Esophagus squamous epithelium (tissue), 4 donors: Measurements from ENCODE around the gene GPR149.

Source experiments
- CTCF ChIP-seq, 6 experiments: fragments of 450-650 bp in 4 of 6; fragments of 200-600 bp in 2 of 6; sonication (generic) in 2 of 6; IDR thresholded peaks; one replicate each; pipeline ENCODE4 v1.5.1; 2016 to 2019; ENCODE audit warnings: antibody characterized with exemption in 6 of 6, mild to moderate bottlenecking in 4 of 6, moderate library complexity in 4 of 6
- POLR2A ChIP-seq, 4 donors: fragments of 450-650 bp; IDR thresholded peaks; one replicate each; pipeline ENCODE4 v1.6.1; 2017; ENCODE audit warnings: antibody characterized with exemption in 4 of 4, mild to moderate bottlenecking in 4 of 4, moderate library complexity in 3 of 4

- TF ChIP-seq CTCF (IDR thresholded peaks at IDR 0.05) (no peak), POLR2A (IDR thresholded peaks at IDR 0.05) (no peak)
Observed at GRCh38 chr3:154304936-154305335, 125.1 kb downstream of the GPR149 start.
